ENCODE measurements around the gene AKT1S1.

The AKT1S1 gene

DNA sequence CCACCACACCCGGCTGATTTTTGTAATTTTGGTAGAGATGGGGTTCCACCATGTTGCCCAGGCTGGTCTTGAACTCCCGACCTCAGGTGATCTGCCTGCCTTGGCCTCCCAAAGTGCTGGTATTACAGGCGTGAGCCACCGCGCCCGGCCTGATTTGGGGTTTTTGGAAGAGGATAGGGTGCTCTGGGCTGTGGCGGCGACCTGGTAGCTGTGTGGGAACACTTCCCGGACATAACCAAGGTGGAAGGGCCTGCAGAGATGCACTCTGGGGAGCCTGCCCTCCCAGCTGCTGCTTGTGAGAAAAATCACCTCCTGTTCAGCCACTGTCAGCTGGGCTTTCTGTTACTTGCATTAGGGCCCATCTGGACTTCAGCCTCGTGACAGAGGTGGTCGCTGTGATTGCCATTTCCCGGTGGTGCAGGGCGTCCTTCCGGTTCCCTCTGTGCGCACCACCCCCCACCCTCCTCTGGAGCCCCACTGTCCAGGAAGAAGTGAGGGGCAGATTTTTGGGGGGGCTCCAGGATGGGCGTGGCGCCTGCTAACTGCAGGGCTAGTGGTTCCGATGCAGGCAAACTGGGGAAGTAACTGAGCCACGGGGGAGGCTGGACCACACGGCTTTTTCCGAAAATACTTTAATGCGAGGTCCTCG lies 12.0 kb upstream of the AKT1S1 start:
- Histone ChIP-seq H3K27ac (ENCODE audit: low read depth, low read length) (no peak overlapping the region), H3K79me2 (ENCODE audit: control insufficient read depth, insufficient read depth, low read length, unreplicated experiment) (no peaks in the 10 kb centered on the region), H3K27me3 (ENCODE audit: insufficient read depth, low read length) (no peaks in the 10 kb centered on the region), H3K36me3 (ENCODE audit: insufficient read depth, low read length) (no peaks in the 10 kb centered on the region), H2AFZ (ENCODE audit: low read length, unreplicated experiment) (no peak overlapping the region), H3K4me3 (ENCODE audit: low read depth, low read length) (no peak overlapping the region), H3K4me1 (ENCODE audit: control insufficient read depth, insufficient read depth, low read length, unreplicated experiment) (no peaks in the 10 kb centered on the region)

DNA sequence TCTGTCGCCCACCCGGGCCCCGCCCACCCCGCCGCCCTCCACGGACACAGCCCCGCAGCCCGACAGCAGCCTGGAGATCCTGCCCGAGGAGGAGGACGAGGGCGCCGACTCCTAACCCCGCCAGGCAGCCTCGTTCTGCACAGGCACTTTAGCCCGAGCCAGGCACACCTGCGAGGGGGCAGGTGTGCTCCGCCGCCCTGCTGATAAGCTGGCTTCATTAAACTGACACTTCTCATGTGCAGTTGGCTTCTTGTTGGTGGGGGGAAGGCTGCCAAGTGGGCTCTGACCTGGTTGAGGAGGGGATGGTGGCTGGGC lies 11.3 kb upstream of the AKT1S1 start:
- H3K27ac ChIP-seq (ENCODE audit: low read depth, low read length) = no peak overlapping the region
- no peaks in the 10 kb centered on the region for H3K79me2 ChIP-seq (ENCODE audit: control insufficient read depth, insufficient read depth, low read length, unreplicated experiment)
- H3K4me3 ChIP-seq (ENCODE audit: low read depth, low read length) = no peak overlapping the region
- no peaks in the 10 kb centered on the region for H3K4me1 ChIP-seq (ENCODE audit: control insufficient read depth, insufficient read depth, low read length, unreplicated experiment)
- H2AFZ ChIP-seq (ENCODE audit: low read length, unreplicated experiment) = no peak overlapping the region
- H3K27me3 ChIP-seq (ENCODE audit: insufficient read depth, low read length) = no peaks in the 10 kb centered on the region
- H3K36me3 ChIP-seq (ENCODE audit: insufficient read depth, low read length) = 0 out of 2 replicates have a peak, but pooled peaks cover under 1% of the 10 kb centered on the region

DNA sequence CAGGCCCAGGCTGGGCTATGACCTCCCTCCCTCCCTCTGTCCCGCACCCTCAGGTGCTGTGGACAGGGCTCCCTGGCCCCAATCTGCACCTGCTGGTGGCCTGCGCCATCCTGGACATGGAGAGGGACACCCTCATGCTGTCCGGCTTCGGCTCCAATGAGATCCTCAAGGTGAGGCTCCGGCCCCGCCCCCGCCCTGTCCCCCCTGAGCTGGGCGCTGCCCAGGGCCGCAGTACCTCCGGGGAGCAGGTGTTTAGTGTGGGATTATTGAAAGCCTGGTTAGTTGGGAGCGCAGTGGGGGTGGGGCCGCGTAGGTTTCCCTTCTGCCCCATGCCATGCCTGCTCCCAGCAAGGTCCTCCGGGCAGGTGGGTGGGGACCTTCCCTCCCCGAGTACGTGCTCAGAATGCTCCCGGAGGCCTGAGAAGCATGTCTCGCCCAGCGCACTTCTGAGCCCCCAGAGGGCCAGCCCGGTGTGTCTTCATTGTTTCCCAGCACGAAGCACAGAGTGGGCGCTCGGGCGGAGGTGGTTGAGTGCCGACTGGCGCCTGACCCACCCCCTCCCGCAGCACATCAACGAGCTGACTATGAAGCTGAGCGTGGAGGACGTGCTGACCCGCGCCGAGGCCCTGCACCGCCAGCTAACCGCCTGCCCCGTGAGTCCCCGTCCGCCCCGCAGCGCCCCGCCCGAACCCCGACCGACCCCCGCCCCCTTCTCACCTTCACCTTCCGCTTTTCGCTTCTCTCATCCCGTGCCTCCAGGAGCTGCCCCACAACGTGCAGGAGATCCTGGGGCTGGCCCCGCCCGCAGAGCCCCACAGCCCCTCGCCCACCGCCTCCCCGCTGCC lies 10.7 kb upstream of the AKT1S1 start:
- no peaks in the 10 kb centered on the region for H3K27me3 ChIP-seq (ENCODE audit: insufficient read depth, low read length)
- H3K4me3 ChIP-seq (ENCODE audit: low read depth, low read length) = no peak overlapping the region
- H3K79me2 ChIP-seq (ENCODE audit: control insufficient read depth, insufficient read depth, low read length, unreplicated experiment) = no peaks in the 10 kb centered on the region
- no peaks in the 10 kb centered on the region for H3K4me1 ChIP-seq (ENCODE audit: control insufficient read depth, insufficient read depth, low read length, unreplicated experiment)
- no peak overlapping the region for H3K27ac ChIP-seq (ENCODE audit: low read depth, low read length)
- H3K36me3 ChIP-seq (ENCODE audit: insufficient read depth, low read length) = peaks cover 7% of the 10 kb centered on the region; the same call in 1 of the 2 replicates
- H2AFZ ChIP-seq (ENCODE audit: low read length, unreplicated experiment) = no peak overlapping the region

DNA sequence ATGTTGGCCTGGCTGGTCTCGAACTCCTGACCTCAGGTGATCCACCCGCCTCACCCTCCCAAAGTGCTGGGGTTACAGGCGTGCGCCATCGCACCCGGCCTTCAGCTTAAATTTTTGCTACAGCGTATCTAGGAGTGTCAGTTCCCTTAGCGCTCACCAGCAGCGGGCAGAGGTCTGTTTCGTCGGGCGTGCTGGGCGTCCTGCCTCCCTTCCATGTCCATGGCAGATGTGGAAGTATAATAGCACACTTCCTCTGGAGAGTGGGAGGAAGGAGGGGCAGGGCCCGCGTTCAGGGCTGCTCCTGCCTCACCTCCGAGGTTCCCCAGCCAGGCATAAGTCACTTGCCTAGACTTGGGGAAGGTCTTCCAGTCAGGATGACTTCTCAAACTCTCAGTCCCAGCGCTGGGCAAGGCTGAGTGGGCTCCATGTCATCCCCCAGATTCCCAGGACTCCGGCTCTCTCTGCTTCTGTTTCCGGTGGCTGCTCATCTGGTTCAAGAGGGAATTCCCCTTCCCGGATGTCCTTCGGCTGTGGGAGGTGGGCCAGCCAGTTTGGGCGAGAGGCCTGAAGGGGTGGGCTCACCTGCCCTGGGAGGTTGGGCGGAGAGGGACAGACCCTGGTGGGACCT lies 10.0 kb upstream of the AKT1S1 start:
- Histone ChIP-seq H3K79me2 (ENCODE audit: control insufficient read depth, insufficient read depth, low read length, unreplicated experiment) (no peaks in the 10 kb centered on the region), H3K27ac (ENCODE audit: low read depth, low read length) (no peak overlapping the region), H3K4me3 (ENCODE audit: low read depth, low read length) (no peak overlapping the region), H2AFZ (ENCODE audit: low read length, unreplicated experiment) (no peak overlapping the region), H3K4me1 (ENCODE audit: control insufficient read depth, insufficient read depth, low read length, unreplicated experiment) (no peaks in the 10 kb centered on the region), H3K27me3 (ENCODE audit: insufficient read depth, low read length) (no peaks in the 10 kb centered on the region), H3K36me3 (ENCODE audit: insufficient read depth, low read length) (peaks cover 13% of the 10 kb centered on the region; the same call in 1 of the 2 replicates)

DNA sequence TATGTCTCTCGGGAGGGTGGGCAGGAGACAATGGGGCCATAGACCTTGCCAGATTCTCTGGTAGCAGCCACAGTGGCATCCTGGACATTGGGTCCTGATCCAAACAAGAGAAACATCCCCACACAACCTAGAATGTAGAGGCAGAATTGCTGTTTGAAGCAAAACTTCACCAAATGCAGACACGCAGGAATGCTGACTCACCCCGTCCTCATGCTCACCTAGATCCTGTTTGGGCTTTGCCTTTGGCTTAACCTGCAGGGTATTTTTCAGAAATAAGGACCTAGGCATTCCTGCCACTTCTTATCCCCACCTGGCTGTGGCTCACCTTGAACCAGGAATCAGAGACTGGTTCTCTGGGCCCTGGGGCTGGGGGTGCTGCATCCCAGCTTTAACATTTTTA lies 7.6 kb upstream of the AKT1S1 start:
- no peaks in the 10 kb centered on the region for H3K4me1 ChIP-seq (ENCODE audit: control insufficient read depth, insufficient read depth, low read length, unreplicated experiment)
- no peak overlapping the region for H3K4me3 ChIP-seq (ENCODE audit: low read depth, low read length)
- H3K79me2 ChIP-seq (ENCODE audit: control insufficient read depth, insufficient read depth, low read length, unreplicated experiment) = no peaks in the 10 kb centered on the region
- no peak overlapping the region for H2AFZ ChIP-seq (ENCODE audit: low read length, unreplicated experiment)
- no peak overlapping the region for H3K27ac ChIP-seq (ENCODE audit: low read depth, low read length)
- H3K36me3 ChIP-seq (ENCODE audit: insufficient read depth, low read length) = peaks cover 15% of the 10 kb centered on the region; the same call in 1 of the 2 replicates
- no peaks in the 10 kb centered on the region for H3K27me3 ChIP-seq (ENCODE audit: insufficient read depth, low read length)

DNA sequence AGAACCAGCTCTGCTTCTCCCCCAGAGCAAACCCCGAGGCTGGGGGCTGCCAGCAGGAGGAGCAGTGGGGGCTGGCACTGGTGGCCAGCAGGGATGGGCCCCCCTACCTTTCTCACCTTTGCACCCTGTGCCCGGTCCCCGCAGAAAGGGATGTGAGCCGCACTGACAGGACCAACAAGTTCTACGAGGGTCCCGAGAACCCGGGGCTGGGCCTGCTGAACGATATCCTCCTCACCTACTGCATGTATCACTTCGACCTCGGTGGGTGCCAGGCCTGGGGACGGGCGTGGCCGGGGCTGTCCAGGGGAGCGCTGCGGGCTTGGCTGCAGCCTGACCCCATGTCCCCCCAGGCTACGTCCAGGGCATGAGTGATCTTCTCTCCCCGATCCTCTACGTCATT lies 7.0 kb upstream of the AKT1S1 start:
- no peaks in the 10 kb centered on the region for H3K27me3 ChIP-seq (ENCODE audit: insufficient read depth, low read length)
- H3K79me2 ChIP-seq (ENCODE audit: control insufficient read depth, insufficient read depth, low read length, unreplicated experiment) = no peaks in the 10 kb centered on the region
- no peaks in the 10 kb centered on the region for H3K4me1 ChIP-seq (ENCODE audit: control insufficient read depth, insufficient read depth, low read length, unreplicated experiment)
- H3K4me3 ChIP-seq (ENCODE audit: low read depth, low read length) = no peak overlapping the region
- H3K36me3 ChIP-seq (ENCODE audit: insufficient read depth, low read length) = peaks cover 15% of the 10 kb centered on the region; the same call in 1 of the 2 replicates
- no peak overlapping the region for H2AFZ ChIP-seq (ENCODE audit: low read length, unreplicated experiment)
- H3K27ac ChIP-seq (ENCODE audit: low read depth, low read length) = no peak overlapping the region

DNA sequence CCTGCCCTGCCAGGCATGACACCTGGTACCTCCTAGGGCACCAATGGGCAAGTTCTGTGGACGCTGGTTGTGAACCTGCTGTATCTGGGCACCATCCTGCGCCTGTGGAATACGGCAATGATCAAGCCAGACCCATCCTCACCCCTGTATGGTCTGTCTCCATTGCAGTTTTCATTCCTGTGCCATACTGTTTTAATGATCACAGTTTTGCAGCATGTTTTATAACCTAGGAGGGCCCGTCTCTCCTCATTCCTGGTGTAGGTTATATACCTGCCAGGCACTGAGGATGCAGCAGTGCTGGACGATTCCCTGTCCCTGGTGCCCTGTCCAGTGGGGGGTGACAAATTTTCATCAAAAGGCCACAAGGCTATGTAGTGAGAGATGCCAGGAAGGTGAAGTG lies 5.9 kb upstream of the AKT1S1 start:
- H3K79me2 ChIP-seq (ENCODE audit: control insufficient read depth, insufficient read depth, low read length, unreplicated experiment) = no peaks in the 10 kb centered on the region

DNA sequence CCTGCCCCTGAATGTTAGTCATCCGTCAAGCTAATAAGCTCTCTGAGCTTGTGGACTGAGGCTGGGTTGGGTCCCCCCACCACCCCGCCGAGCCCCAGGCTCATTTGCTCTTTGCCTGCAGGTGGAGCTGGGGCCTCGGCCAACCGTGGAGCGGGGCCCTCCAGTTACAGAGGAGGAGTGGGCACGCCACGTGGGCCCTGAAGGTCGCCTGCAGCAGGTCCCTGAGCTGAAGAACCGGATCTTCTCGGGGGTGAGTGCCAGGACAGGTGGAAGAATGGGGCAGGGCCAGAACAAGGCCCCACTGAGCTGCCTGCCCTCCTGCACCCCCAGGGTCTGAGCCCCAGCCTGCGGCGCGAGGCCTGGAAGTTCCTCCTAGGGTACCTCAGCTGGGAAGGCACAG lies 5.5 kb upstream of the AKT1S1 start:
- H3K79me2 ChIP-seq (ENCODE audit: control insufficient read depth, insufficient read depth, low read length, unreplicated experiment) = no peaks in the 10 kb centered on the region
- H3K4me3 ChIP-seq (ENCODE audit: low read depth, low read length) = no peak overlapping the region
- no peak overlapping the region for H3K27ac ChIP-seq (ENCODE audit: low read depth, low read length)
- H3K4me1 ChIP-seq (ENCODE audit: control insufficient read depth, insufficient read depth, low read length, unreplicated experiment) = peaks cover 4% of the 10 kb centered on the region
- H3K36me3 ChIP-seq (ENCODE audit: insufficient read depth, low read length) = peaks cover 15% of the 10 kb centered on the region; the same call in 1 of the 2 replicates
- H3K27me3 ChIP-seq (ENCODE audit: insufficient read depth, low read length) = no peaks in the 10 kb centered on the region
- no peak overlapping the region for H2AFZ ChIP-seq (ENCODE audit: low read length, unreplicated experiment)

More for the DNA sequence above, 5.9 kb upstream of the AKT1S1 start:
- Histone ChIP-seq H3K4me1 (ENCODE audit: control insufficient read depth, insufficient read depth, low read length, unreplicated experiment) (peaks cover 4% of the 10 kb centered on the region), H3K4me3 (ENCODE audit: low read depth, low read length) (no peak overlapping the region), H3K27ac (ENCODE audit: low read depth, low read length) (no peak overlapping the region), H2AFZ (ENCODE audit: low read length, unreplicated experiment) (no peak overlapping the region), H3K36me3 (ENCODE audit: insufficient read depth, low read length) (peaks cover 15% of the 10 kb centered on the region; the same call in 1 of the 2 replicates), H3K27me3 (ENCODE audit: insufficient read depth, low read length) (no peaks in the 10 kb centered on the region)

DNA sequence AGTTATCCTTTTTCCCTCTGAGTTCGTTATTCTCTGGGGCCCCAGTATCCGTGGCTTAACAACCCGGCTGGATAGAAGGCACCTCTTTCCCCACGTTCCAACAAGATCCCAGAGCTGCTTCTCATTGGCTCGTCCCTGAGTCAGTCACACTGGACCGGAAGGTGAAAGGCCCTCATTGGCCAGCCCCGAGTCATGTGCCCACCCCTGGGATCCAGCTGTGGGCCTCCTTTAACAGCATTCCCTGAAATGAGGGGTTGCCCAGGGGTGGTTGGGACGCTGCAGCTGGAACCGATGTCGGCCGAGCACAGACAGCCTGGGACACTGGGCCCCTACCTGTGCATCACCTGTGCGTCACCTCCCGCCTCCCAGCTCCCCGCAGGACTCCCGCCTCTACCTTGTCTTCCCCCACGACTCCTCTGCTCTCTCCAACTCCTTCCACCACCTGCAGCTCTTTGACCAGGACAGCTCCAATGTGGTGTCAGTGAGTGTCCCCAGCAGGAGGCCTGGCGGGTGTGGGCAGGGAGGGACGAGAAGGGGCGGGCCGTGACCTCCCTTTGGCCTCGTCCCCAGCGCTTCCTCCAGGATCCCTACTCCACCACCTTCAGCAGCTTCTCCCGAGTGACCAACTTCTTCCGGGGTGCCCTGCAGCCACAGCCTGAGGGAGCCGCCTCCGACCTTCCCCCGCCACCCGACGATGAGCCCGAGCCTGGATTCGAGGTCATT lies 4.7 kb upstream of the AKT1S1 start:
- peaks cover 15% of the 10 kb centered on the region; the same call in 1 of the 2 replicates for H3K36me3 ChIP-seq (ENCODE audit: insufficient read depth, low read length)
- no peaks in the 10 kb centered on the region for H3K27me3 ChIP-seq (ENCODE audit: insufficient read depth, low read length)
- no peak overlapping the region for H3K27ac ChIP-seq (ENCODE audit: low read depth, low read length)
- H3K4me1 ChIP-seq (ENCODE audit: control insufficient read depth, insufficient read depth, low read length, unreplicated experiment) = peaks cover 4% of the 10 kb centered on the region
- H2AFZ ChIP-seq (ENCODE audit: low read length, unreplicated experiment) = no peak overlapping the region
- H3K79me2 ChIP-seq (ENCODE audit: control insufficient read depth, insufficient read depth, low read length, unreplicated experiment) = no peaks in the 10 kb centered on the region
- no peak overlapping the region for H3K4me3 ChIP-seq (ENCODE audit: low read depth, low read length)

DNA sequence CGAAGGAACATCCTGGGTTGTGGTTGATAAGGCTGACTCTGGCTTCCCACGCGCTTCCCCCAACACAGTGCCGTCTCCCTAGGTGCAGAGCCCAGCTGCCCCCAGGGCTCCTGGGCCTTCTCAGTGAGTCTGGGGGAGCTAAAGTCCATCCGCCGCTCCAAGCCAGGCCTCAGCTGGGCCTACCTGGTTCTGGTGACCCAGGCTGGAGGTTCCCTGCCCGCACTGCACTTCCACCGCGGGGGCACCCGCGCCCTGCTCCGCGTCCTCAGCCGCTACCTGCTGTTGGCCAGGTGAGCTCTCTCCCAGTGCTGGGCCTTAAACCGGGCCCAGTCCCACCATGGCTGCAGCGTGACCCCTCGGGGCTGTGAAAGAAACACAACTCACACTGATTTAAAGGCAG lies 4.0 kb upstream of the AKT1S1 start:
- no peak overlapping the region for H3K27ac ChIP-seq (ENCODE audit: low read depth, low read length)
- H3K4me3 ChIP-seq (ENCODE audit: low read depth, low read length) = no peak overlapping the region
- H2AFZ ChIP-seq (ENCODE audit: low read length, unreplicated experiment) = no peak overlapping the region
- peaks cover 4% of the 10 kb centered on the region for H3K4me1 ChIP-seq (ENCODE audit: control insufficient read depth, insufficient read depth, low read length, unreplicated experiment)
- H3K79me2 ChIP-seq (ENCODE audit: control insufficient read depth, insufficient read depth, low read length, unreplicated experiment) = peaks cover 1% of the 10 kb centered on the region
- peaks cover 15% of the 10 kb centered on the region; the same call in 1 of the 2 replicates for H3K36me3 ChIP-seq (ENCODE audit: insufficient read depth, low read length)
- H3K27me3 ChIP-seq (ENCODE audit: insufficient read depth, low read length) = no peaks in the 10 kb centered on the region

Measured in ACC112 (cell line).